RPMI7951 (cell line): ENCODE data around the gene ZNF484. TPM values are rescaled to one million over a fixed set of nuclear protein-coding genes. Genes with fewer than 3 reads are reported as not detected.
"Not testable (repeated sequence)": the region's sequence is repeated elsewhere in the genome, so short reads cannot be mapped to it uniquely, and the experiment has no call there.

Experiments
- DNase-seq: peaks from one replicate; pipeline ENCODE4 v3.0.0-alpha.2; 2012; ENCODE audit warnings: low read depth
- total RNA-seq: library from RNA; depleted of rRNA; stranded (reverse); fragments of >200 nt; shearing (Covaris generic); gene quantifications from 2 replicates; pipeline ENCODE4 v1.2.3, GENCODE V29; 2014

Gene ZNF484
- total RNA-seq, 1 experiment from 2014 or later, result 8.8 TPM

GRCh38 chr9:92860867-92861266, 17.0 kb downstream of the ZNF484 start:
- no peak for DNase-seq

GRCh38 chr9:92857236-92857635, 20.6 kb downstream of the ZNF484 start:
- no peak for DNase-seq

- no peak for DNase-seq
Observed at GRCh38 chr9:92853716-92854115, 24.1 kb downstream of the ZNF484 start.

- peak; percentile 2 for DNase-seq
Observed at GRCh38 chr9:92850898-92851297, 26.9 kb downstream of the ZNF484 start.

- DNase-seq, result not testable (repeated sequence)
Observed at GRCh38 chr9:92848740-92849139, 29.1 kb downstream of the ZNF484 start.

- DNase-seq, result no peak
Observed at GRCh38 chr9:92846662-92847145, 31.1 kb downstream of the ZNF484 start.

- DNase-seq, result not testable (repeated sequence)
Observed at GRCh38 chr9:92838411-92838810, 39.4 kb downstream of the ZNF484 start.

GRCh38 chr9:92837191-92837590, 40.6 kb downstream of the ZNF484 start:
- no peak for DNase-seq

GRCh38 chr9:92829420-92829819, 48.4 kb downstream of the ZNF484 start:
- no peak for DNase-seq

GRCh38 chr9:92825065-92825464, 52.8 kb downstream of the ZNF484 start:
- not testable (repeated sequence) for DNase-seq

GRCh38 chr9:92820964-92821363, 56.9 kb downstream of the ZNF484 start:
- no peak for DNase-seq

- not testable (repeated sequence) for DNase-seq
Observed at GRCh38 chr9:92819898-92820297, 57.9 kb downstream of the ZNF484 start.

- DNase-seq, result not testable (repeated sequence)
Observed at GRCh38 chr9:92809629-92810326, 68.1 kb downstream of the ZNF484 start.

GRCh38 chr9:92808726-92809451, 68.9 kb downstream of the ZNF484 start:
- peak; percentile 56 for DNase-seq

- no peak for DNase-seq
Observed at GRCh38 chr9:92807757-92808725, 69.8 kb downstream of the ZNF484 start.

GRCh38 chr9:92807031-92807756, 70.6 kb downstream of the ZNF484 start:
- DNase-seq, result no peak

- no peak for DNase-seq
Observed at GRCh38 chr9:92804727-92805126, 73.1 kb downstream of the ZNF484 start.

- no peak for DNase-seq
Observed at GRCh38 chr9:92798358-92798757, 79.5 kb downstream of the ZNF484 start.

- not testable (repeated sequence) for DNase-seq
Observed at GRCh38 chr9:92796337-92796804, 81.5 kb downstream of the ZNF484 start.

GRCh38 chr9:92795598-92796336, 82.1 kb downstream of the ZNF484 start:
- no peak for DNase-seq
